ENCODE measurements around the gene PADI1.

DNA sequence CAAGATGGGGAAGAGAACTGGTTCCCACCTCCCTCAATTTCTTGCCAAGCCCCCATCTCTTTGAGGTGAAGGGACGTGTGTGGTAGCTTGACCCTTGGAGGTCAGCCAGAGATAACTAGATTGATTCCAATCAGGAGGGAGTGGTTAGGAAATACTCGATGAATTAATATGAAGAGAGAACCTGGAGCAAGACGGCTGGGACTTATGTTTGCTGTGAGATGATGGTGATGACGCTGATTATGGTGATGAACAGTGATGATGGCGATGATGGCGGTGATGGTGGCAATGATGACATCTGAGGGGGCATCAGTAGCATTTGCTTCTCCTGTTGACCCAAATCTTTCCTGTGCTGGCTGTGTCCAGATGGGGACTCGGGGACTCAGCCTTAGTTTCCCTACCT is 724 bp downstream of the PADI1 start:
- TF ChIP-seq, protein P1, sequence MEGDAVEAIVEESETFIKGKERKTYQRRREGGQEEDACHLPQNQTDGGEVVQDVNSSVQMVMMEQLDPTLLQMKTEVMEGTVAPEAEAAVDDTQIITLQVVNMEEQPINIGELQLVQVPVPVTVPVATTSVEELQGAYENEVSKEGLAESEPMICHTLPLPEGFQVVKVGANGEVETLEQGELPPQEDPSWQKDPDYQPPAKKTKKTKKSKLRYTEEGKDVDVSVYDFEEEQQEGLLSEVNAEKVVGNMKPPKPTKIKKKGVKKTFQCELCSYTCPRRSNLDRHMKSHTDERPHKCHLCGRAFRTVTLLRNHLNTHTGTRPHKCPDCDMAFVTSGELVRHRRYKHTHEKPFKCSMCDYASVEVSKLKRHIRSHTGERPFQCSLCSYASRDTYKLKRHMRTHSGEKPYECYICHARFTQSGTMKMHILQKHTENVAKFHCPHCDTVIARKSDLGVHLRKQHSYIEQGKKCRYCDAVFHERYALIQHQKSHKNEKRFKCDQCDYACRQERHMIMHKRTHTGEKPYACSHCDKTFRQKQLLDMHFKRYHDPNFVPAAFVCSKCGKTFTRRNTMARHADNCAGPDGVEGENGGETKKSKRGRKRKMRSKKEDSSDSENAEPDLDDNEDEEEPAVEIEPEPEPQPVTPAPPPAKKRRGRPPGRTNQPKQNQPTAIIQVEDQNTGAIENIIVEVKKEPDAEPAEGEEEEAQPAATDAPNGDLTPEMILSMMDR (IDR thresholded peaks at IDR 0.05): no peak
- TF ChIP-seq POLR2A (IDR thresholded peaks at IDR 0.05): no peak
